ENCODE results near the gene TUBD1.

- peak in 2 of 3 experiments; percentile 37 to 52 for TF ChIP-seq CTCF (optimal IDR thresholded peaks at IDR 0.05 in 1 of 3, IDR thresholded peaks at IDR 0.05 in 1 of 3, conservative IDR thresholded peaks at IDR 0.05 in 1 of 3; ENCODE audit: extremely low read depth in 1 of 3, insufficient read depth in 2 of 3, low read length in 3 of 3)
- no peak for TF ChIP-seq EZH2 (IDR thresholded peaks at IDR 0.05; ENCODE audit: low read length)
Measured at GRCh38 chr17:59859444-59860025, 33.2 kb downstream of the TUBD1 start.

Data from keratinocyte (primary cell).